Activated CD4-positive, alpha-beta memory T cell treated with anti-CD3 and anti-CD28 coated beads for 36 hours (primary cell): ENCODE data around the gene IDS. TPM values are rescaled to one million over a fixed set of nuclear protein-coding genes. Genes with fewer than 3 reads are reported as not detected.
"Not testable (repeated sequence)": the region's sequence is repeated elsewhere in the genome, so short reads cannot be mapped to it uniquely, and the experiment has no call there.

Experiments used
- CTCF ChIA-PET: fragments of 350-600 bp; sonication (Branson Sonifier 250); formaldehyde crosslinking; loops from one replicate; lab custom pipeline; 2021; ENCODE audit warnings: antibody characterized with exemption, inconsistent platforms; lab: Charles Lee
- POLR2A ChIA-PET: fragments of 350-600 bp; sonication (Branson Sonifier 250); formaldehyde crosslinking; loops from one replicate; lab custom pipeline; 2021; ENCODE audit warnings: antibody characterized with exemption; lab: Charles Lee
- DNase-seq: peaks from one replicate; pipeline ENCODE4 v3.0.0-alpha.2; 2020
- H3K27ac Mint-ChIP-seq: one replicate; pipeline ENCODE4 v1.8.0; 2021; ENCODE audit warnings: mixed read lengths
- H3K27me3 Mint-ChIP-seq: one replicate; pipeline ENCODE4 v1.8.0; 2021; ENCODE audit warnings: mixed read lengths
- H3K36me3 Mint-ChIP-seq: one replicate; pipeline ENCODE4 v1.8.0; 2021; ENCODE audit warnings: mixed read lengths
- H3K4me1 Mint-ChIP-seq: one replicate; pipeline ENCODE4 v1.8.0; 2021; ENCODE audit warnings: low read depth, mixed read lengths
- H3K4me3 Mint-ChIP-seq: one replicate; pipeline ENCODE4 v1.8.0; 2021; ENCODE audit warnings: mild to moderate bottlenecking, mixed read lengths
- H3K9me3 Mint-ChIP-seq: one replicate; pipeline ENCODE4 v1.8.0; 2021; ENCODE audit warnings: mixed read lengths
- intact Hi-C: fragments of 100-400 bp; cut with micrococcal nuclease; formaldehyde crosslinking; loops from one replicate; pipeline ENCODE4 v1.15.1; 2023
- total RNA-seq, 2 experiments: library from RNA; stranded (reverse); gene quantifications; one replicate each; pipeline ENCODE4 v1.2.3, GENCODE V29; 2021

The IDS gene, protein sequence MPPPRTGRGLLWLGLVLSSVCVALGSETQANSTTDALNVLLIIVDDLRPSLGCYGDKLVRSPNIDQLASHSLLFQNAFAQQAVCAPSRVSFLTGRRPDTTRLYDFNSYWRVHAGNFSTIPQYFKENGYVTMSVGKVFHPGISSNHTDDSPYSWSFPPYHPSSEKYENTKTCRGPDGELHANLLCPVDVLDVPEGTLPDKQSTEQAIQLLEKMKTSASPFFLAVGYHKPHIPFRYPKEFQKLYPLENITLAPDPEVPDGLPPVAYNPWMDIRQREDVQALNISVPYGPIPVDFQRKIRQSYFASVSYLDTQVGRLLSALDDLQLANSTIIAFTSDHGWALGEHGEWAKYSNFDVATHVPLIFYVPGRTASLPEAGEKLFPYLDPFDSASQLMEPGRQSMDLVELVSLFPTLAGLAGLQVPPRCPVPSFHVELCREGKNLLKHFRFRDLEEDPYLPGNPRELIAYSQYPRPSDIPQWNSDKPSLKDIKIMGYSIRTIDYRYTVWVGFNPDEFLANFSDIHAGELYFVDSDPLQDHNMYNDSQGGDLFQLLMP
- total RNA-seq: 10 to 100 TPM; 71.6 to 72.2 TPM

DNA sequence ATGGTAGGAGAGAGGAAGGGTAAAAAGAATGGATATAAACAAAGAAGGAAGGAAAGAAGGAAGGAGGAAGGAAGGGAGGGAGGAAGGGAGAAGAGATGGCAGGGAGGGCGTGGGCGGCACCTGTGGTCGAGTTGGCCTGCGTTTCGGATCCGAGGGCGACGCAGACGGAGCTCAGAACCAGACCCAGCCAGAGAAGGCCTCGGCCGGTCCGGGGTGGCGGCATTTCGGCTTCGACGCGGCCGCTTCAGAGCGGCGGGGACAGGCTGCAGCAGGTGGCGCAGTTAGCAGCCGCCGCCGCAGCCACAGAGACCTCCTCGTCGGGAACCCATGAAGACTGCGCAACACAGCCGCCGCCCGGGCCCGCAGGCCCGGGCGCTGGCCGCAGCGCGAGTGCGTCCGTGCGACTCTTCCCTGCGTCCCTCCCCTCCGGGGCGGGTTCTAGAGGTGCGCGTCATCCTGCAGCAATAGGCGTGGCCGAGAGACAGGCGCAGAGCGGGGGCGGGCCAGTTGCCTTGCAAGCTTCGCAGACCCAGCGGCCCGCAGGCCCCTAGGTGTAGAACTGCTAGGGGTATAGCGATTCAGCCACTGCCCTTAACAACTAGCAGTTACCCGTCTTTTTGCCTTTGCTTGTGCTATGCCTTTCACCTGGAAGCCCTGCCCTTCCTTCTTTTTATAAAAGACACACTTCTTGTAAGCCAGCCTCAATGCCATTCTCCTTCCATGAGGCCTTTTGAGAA, at the start of gene IDS:
Gene IDS (minus strand): TSS at position 392 of the 737 bp plus-strand sequence. CDS start 169 bp downstream, at position 223.
- H3K4me1 Mint-ChIP-seq: peaks cover 25% of the 10 kb centered on the region
- intact Hi-C loops: loop anchor here (1.0 to 2.0 kb wide), 3 partner anchors 16 to 126 kb away; partner anchors contain the start of gene TMEM185A
- H3K36me3 Mint-ChIP-seq: peaks cover 4% of the 10 kb centered on the region
- CTCF ChIA-PET: interaction anchor here (1.3 to 2.6 kb wide), 3 partner anchors 21 to 434 kb away, joined by 3 to 16 read pairs (median 4); partner anchors contain the start of genes EOLA1 and EOLA2
- no peaks in the 10 kb centered on the region for H3K27me3 Mint-ChIP-seq
- peak within 1 kb of the TSS; percentile 99 for H3K27ac Mint-ChIP-seq
- no peaks in the 10 kb centered on the region for H3K9me3 Mint-ChIP-seq
- peak; percentile 93 for DNase-seq
- POLR2A ChIA-PET: interaction anchor here (1.0 to 3.0 kb wide), 7 partner anchors 9 to 120 kb away, joined by 3 to 31 read pairs (median 4); partner anchors contain the start of gene EOLA1
- peak within 1 kb of the TSS; percentile 97 for H3K4me3 Mint-ChIP-seq

DNA sequence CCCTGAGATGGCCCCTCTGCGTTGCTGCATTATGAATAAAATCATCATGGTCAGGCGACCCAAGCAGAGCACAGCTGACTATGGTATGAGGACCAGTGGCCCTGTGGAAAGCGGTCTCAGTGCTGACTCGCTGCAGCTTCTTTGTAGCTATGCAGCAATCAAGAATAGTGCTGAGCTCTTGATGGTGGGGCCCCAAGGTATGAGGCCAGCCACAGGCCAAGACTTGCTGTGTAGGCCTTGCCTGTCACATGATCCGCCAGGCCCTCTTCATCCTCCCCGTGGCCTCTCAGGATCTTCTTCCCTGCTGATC, 46.8 kb upstream of the IDS start:
- intact Hi-C loops, H3K4me3 Mint-ChIP-seq, H3K27ac Mint-ChIP-seq, H3K9me3 Mint-ChIP-seq, POLR2A ChIA-PET, DNase-seq, H3K4me1 Mint-ChIP-seq, H3K36me3 Mint-ChIP-seq, H3K27me3 Mint-ChIP-seq, CTCF ChIA-PET: not testable (repeated sequence)

- H3K36me3 Mint-ChIP-seq, H3K4me1 Mint-ChIP-seq, DNase-seq, POLR2A ChIA-PET, H3K27ac Mint-ChIP-seq, H3K27me3 Mint-ChIP-seq, CTCF ChIA-PET, H3K4me3 Mint-ChIP-seq, H3K9me3 Mint-ChIP-seq, intact Hi-C loops: not testable (repeated sequence)
Measured at GRCh38 chrX:149551245-149551938, 46.3 kb upstream of the IDS start.

- H3K36me3 Mint-ChIP-seq, POLR2A ChIA-PET, H3K4me3 Mint-ChIP-seq, H3K9me3 Mint-ChIP-seq, CTCF ChIA-PET, intact Hi-C loops, H3K27me3 Mint-ChIP-seq, H3K4me1 Mint-ChIP-seq, H3K27ac Mint-ChIP-seq, DNase-seq: not testable (repeated sequence)
Measured at GRCh38 chrX:149550454-149550853, 45.3 kb upstream of the IDS start.

- POLR2A ChIA-PET, H3K27me3 Mint-ChIP-seq, CTCF ChIA-PET, DNase-seq, H3K27ac Mint-ChIP-seq, H3K36me3 Mint-ChIP-seq, H3K4me3 Mint-ChIP-seq, intact Hi-C loops, H3K9me3 Mint-ChIP-seq, H3K4me1 Mint-ChIP-seq: not testable (repeated sequence)
Measured at GRCh38 chrX:149549701-149550100, 44.6 kb upstream of the IDS start, which contains the start of gene HSFX3. TSS of gene HSFX3 (minus strand) at chrX:149549924. CDS start at chrX:149549852, 72 bp downstream.

DNA sequence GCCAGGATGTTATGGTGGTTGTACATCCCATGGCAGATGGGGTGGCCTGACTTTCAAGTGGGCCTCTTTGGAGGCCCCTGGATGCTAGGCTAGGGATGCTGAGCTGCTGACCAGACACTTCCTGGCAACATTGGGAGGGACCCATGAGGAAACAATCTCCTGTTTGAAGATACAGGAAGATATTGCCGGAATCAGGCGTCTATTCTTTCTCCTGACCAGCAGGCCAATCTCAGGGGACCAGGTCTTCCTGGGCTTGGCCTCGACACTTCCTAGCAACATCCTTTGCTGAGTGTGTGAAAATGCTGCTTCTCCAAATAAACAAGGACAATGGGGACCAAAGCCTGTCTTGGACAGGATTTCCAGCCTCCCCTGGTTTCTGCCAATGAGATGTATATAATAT, 42.7 kb upstream of the IDS start:
- CTCF ChIA-PET, H3K9me3 Mint-ChIP-seq, H3K27ac Mint-ChIP-seq: not testable (repeated sequence)

DNA sequence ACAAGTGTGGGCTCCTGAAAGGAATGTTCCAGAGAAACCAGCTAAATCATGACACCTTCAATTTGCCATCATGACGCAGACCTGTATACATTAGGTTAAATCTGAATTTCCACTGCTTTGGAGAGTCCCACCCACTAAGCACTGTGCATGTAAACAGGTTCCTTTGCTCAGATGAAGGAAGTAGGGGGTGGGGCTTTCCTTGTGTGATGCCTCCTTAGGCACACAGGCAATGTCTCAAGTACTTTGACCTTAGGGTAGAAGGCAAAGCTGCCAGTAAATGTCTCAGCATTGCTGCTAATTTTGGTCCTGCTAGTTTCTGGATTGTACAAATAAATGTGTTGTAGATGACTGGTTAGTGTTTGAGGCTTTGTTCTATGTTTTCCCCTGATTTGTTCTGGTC, 41.9 kb upstream of the IDS start:
- intact Hi-C loops, H3K4me3 Mint-ChIP-seq, H3K9me3 Mint-ChIP-seq, H3K36me3 Mint-ChIP-seq, POLR2A ChIA-PET, DNase-seq, H3K27me3 Mint-ChIP-seq, H3K4me1 Mint-ChIP-seq, CTCF ChIA-PET: not testable (repeated sequence)
- H3K27ac Mint-ChIP-seq: peak overlapping the region; percentile 18

More for the DNA sequence above, 42.7 kb upstream of the IDS start:
- DNase-seq, H3K4me3 Mint-ChIP-seq, H3K4me1 Mint-ChIP-seq, H3K27me3 Mint-ChIP-seq, H3K36me3 Mint-ChIP-seq, POLR2A ChIA-PET, intact Hi-C loops: not testable (repeated sequence)

DNA sequence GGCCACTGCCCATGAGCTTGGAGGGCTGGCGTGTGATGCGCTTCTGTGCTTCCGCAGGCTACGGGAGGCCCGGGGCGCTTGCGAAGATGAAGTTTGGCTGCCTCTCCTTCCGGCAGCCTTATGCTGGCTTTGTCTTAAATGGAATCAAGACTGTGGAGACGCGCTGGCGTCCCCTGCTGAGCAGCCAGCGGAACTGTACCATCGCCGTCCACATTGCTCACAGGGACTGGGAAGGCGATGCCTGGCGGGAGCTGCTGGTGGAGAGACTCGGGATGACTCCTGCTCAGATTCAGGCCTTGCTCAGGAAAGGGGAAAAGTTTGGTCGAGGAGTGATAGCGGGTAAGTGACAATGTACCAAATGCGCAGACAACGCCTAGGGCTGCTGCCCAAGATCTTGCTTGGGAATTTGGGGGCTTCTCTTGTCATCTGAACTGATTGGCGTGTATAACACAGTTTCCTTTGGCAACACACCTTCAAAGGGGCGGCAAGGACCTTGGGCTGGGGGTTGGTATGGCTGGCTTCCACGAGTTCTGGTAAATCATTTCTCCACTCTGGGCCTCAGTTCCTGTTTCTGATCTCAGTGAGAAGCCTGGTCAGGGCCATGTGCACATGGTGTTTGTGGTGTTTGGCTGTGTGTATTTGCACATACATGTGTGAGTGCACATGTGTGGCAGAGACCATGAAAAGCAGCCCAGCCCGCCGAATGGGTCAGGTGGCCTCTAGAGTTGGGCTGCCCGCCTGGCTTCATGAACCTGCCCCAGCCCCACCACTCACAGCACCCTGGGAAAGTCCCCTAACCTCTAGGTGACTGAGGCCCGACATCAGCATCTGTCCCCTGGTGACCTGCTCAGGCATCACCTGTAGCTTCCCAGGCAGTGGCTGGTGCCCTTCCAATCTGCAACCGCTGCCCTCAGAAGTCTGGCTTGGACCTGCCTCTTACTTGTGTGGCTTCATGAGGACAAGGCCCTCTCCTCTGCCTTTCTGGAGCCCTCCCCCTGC, 40.7 kb upstream of the IDS start:
- H3K36me3 Mint-ChIP-seq, CTCF ChIA-PET, intact Hi-C loops, H3K4me1 Mint-ChIP-seq, H3K9me3 Mint-ChIP-seq, H3K27ac Mint-ChIP-seq, POLR2A ChIA-PET, H3K27me3 Mint-ChIP-seq, H3K4me3 Mint-ChIP-seq: not testable (repeated sequence)
- peak; percentile 27 for DNase-seq

DNA sequence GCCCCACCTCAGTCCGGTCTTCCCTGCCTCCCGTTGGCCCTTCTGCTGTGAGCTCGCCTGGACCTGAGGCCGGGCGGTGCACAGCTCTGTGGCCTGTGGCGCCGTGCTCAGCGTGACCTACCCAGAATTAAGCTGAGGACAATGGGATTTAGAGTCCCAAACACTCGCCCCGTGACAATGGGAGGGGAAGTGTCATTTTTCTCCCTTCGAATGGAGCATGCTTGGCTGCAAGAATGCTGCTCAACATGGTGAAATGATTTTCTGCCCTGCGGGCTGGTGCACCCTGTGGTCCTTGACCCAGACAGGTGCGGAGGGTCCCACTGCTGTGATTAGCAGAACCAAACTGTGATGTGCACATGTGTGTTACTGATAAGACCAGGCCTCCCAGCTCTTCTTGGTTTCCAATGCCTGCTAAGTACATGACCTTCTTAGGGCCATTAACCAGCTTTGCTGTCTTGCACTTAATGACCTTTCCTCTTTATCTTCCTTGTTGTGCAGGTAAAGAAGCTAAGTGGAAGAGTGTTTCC, 36.5 kb upstream of the IDS start:
- H3K27me3 Mint-ChIP-seq: no peaks in the 10 kb centered on the region
- H3K4me3 Mint-ChIP-seq: peak overlapping the region; percentile 86
- peaks cover 3% of the 10 kb centered on the region for H3K4me1 Mint-ChIP-seq
- ChIA-PET CTCF (interaction anchor here (0.6 to 1.1 kb wide), 3 partner anchors 11 to 29 kb away, joined by 3 to 4 read pairs (median 3); no protein-coding TSS in a partner anchor), POLR2A (interaction anchor here (2.2 to 3.6 kb wide), 2 partner anchors 37 to 397 kb away, joined by 5 to 31 read pairs; partner anchors contain the start of genes EOLA2 and IDS)
- no peaks in the 10 kb centered on the region for H3K36me3 Mint-ChIP-seq
- DNase-seq: no peak
- intact Hi-C loops: no loop called here
- peak overlapping the region; percentile 98 for H3K27ac Mint-ChIP-seq
- no peaks in the 10 kb centered on the region for H3K9me3 Mint-ChIP-seq

DNA sequence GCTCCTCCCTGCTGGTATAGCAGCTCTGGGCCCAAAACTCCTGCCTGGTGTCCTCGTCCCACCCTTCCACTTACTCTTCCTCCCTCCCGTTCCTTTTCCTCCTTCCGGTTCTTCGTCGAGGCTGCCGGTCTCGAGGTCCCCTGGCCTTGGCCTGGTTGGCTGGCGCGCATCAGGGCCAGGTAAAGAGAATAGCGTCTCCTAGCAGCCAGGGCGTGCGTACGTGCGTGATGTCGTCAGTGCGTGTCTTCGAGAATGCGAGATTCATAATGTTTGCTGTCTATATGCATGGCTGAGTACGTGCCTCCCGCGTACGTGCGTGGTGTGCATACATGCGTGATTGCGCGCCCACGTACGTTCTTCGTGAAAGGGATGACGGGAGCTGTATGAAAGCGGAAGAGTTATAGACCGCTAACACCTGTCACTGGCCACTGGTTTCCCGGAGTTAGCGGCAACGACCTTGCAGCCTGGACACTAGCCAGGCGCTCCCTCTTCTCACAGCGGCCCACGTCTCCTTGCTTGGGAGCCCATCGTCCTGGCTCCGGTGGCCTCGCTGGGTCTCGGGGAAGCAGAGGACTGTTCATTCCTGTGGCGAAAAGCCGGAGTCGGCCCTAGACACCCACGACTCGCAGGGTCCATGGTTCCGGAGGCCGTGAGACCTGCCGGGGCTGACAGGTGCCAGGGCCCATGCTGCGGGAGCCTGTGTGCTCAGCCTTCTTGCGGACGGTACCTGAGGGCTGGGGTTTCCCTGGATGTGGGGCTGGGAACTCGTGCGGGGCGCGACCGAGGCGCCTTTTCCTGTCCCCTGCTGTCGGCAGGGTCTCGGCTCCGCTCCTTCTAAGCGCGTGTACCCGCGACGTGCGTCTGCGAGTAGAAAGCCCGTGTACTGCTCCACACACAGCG, 35.8 kb upstream of the IDS start, which contains the start of gene EOLA1:
Gene EOLA1 (plus strand): TSS at position 392 of the 900 bp plus-strand sequence. CDS start 4,619 bp downstream, outside the sequence.
- no peaks in the 10 kb centered on the region for H3K36me3 Mint-ChIP-seq
- peak; percentile 93 for DNase-seq
- no peaks in the 10 kb centered on the region for H3K27me3 Mint-ChIP-seq
- POLR2A ChIA-PET: interaction anchor here (0.6 to 3.6 kb wide), 6 partner anchors 12 to 398 kb away, joined by 3 to 31 read pairs (median 4); partner anchors contain the start of genes EOLA2 and IDS
- peaks cover 3% of the 10 kb centered on the region for H3K4me1 Mint-ChIP-seq
- intact Hi-C loops: loop anchor here (1.0 kb wide), 1 partner anchor 37 kb away; no protein-coding TSS in a partner anchor
- no peaks in the 10 kb centered on the region for H3K9me3 Mint-ChIP-seq
- peak within 1 kb of the TSS; percentile 98 for H3K27ac Mint-ChIP-seq
- CTCF ChIA-PET: interaction anchor here (0.6 to 2.6 kb wide), 9 partner anchors 10 to 107 kb away, joined by 3 to 16 read pairs (median 3); partner anchors contain the start of gene IDS
- peak within 1 kb of the TSS; percentile 86 for H3K4me3 Mint-ChIP-seq
